ENCODE results near the gene DERL3. TPM values are rescaled to one million over a fixed set of nuclear protein-coding genes. Genes with fewer than 3 reads are reported as not detected.

The DERL3 gene
- total RNA-seq, 2 experiments from 2014 or later, result 5.4 to 7.6 TPM

DNA sequence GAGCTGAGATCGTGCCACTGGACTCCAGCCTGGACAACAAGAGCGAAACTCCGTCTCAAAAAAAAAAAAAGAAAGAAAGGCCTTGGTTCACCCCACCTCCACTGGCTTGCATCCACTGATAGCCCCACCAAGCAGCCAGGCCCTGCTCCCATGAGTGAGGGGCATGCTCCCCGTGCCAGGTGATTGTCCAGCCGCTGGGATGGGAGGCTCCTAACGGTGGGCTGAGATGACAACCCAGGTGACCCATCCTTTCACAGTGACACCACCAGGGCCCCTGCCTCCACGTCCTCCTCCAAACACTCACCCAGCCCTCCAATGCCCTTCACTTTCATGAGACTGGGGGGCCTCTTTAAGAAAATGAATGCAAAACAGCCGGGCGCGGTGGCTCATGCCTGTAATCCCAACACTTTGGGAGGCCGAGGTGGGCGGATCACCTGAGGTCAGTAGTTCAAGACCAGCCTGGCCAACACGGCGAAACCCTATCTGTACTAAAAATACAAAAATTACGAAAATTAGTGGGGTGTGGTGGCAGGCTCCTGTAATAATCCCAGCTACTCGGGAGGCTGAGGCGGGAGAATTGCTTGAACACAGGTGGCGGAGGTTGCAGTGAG is 8.6 kb upstream of the DERL3 start:
- CTCF ChIA-PET, result interaction anchor here (6.1 kb wide), 1 partner anchor 78 kb away, joined by 48 read pairs; the partner anchor contains the start of gene CHCHD10
- POLR2A ChIA-PET, result interaction anchor here (1.1 kb wide), 1 partner anchor 11 kb away, joined by 4 read pairs; no protein-coding TSS in a partner anchor
- DNase-seq (no peak), ATAC-seq (no peak)
- no peaks in the 10 kb centered on the region for H3K9me3 Mint-ChIP-seq
- intact Hi-C loops (cut with micrococcal nuclease), result loop anchor here (5.0 kb wide), 1 partner anchor 80 kb away; the partner anchor contains the start of gene CHCHD10
- peaks cover 2% of the 10 kb centered on the region for H3K27me3 Mint-ChIP-seq
- no peak overlapping the region for H3K4me3 Mint-ChIP-seq
- no peaks in the 10 kb centered on the region for H3K36me3 Mint-ChIP-seq (ENCODE audit: low read depth)
- no peak overlapping the region for H3K27ac Mint-ChIP-seq
- TF ChIP-seq, protein P1, sequence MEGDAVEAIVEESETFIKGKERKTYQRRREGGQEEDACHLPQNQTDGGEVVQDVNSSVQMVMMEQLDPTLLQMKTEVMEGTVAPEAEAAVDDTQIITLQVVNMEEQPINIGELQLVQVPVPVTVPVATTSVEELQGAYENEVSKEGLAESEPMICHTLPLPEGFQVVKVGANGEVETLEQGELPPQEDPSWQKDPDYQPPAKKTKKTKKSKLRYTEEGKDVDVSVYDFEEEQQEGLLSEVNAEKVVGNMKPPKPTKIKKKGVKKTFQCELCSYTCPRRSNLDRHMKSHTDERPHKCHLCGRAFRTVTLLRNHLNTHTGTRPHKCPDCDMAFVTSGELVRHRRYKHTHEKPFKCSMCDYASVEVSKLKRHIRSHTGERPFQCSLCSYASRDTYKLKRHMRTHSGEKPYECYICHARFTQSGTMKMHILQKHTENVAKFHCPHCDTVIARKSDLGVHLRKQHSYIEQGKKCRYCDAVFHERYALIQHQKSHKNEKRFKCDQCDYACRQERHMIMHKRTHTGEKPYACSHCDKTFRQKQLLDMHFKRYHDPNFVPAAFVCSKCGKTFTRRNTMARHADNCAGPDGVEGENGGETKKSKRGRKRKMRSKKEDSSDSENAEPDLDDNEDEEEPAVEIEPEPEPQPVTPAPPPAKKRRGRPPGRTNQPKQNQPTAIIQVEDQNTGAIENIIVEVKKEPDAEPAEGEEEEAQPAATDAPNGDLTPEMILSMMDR (IDR thresholded peaks at IDR 0.05), result no peak
- peaks cover 7% of the 10 kb centered on the region for H3K4me1 Mint-ChIP-seq (ENCODE audit: low read depth)

DNA sequence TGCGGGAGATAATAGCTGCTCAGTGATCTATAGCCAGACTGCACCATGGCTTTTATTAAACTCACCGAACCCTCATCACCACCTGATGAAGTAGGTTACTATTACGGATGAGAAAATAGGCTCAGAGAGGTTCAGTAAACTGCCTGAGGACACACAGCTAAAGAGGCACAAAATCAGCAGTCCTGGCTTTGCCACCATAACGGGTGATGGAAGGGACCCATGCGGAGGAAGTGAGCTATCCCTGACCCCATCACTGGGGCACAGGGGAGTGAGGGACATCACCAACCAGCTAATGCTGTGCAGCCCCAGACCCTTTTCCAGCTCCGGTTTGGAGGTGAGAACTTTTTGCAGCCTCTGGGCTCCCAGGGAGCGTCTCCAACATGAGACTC is 7.3 kb upstream of the DERL3 start:
- H3K36me3 Mint-ChIP-seq (ENCODE audit: low read depth), result no peaks in the 10 kb centered on the region
- intact Hi-C loops (cut with micrococcal nuclease), result loop anchor here (5.0 kb wide), 1 partner anchor 79 kb away; the partner anchor contains the start of gene CHCHD10
- TF ChIP-seq, protein P1 (IDR thresholded peaks at IDR 0.05), result no peak
- CTCF ChIA-PET, result interaction anchor here (0.8 to 1.6 kb wide), 4 partner anchors 34 to 305 kb away, joined by 3 to 5 read pairs (median 4); no protein-coding TSS in a partner anchor
- H3K4me1 Mint-ChIP-seq (ENCODE audit: low read depth), result peaks cover 7% of the 10 kb centered on the region
- H3K27ac Mint-ChIP-seq, result no peak overlapping the region
- POLR2A ChIA-PET, result interaction anchor here (1.2 kb wide), 1 partner anchor 13 kb away, joined by 4 read pairs; no protein-coding TSS in a partner anchor
- no peaks in the 10 kb centered on the region for H3K9me3 Mint-ChIP-seq
- H3K27me3 Mint-ChIP-seq, result peaks cover under 1% of the 10 kb centered on the region
- no peak overlapping the region for H3K4me3 Mint-ChIP-seq
- no peak for DNase-seq
- no peak for ATAC-seq

DNA sequence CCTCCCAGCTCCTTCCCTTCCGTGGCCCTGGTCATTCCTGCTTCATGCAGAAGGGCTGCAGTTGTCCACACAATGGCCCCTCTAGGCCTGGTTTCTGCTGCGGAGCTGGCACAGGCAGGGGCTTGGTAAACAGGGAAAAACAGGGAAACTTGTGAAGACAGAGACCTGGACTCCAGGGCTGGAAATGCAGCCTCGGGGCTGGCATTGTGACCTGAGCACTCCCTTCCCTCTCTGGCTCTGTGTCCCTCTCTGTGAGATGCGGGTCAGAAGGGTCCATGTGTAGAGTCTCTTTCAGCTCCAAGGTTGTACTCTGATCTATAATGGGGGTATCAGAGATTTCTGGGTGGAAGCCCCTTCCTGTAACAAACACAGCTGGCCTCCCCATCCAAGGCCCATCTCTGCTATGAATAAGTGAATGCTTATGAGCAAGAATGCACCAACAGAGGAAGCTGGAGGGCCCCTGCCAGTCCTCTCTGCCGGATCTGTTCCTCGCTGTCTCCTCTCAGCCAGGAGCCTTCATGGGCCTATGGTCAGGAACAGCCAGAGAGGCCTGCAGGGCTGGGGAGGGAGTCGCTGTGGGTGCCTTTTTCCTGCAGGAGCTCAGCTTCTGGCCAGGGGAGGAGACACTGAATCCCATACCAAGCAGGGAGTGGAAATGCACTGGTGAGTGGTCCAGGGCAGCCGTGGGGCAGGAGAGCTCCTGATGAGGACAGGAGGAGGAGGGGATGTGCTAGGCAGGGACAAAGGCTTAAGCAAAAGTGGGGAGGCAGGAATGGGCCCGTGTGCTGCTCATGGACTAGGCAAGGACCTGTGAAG is 6.7 kb upstream of the DERL3 start:
- ChIA-PET POLR2A (interaction anchor here (1.2 to 1.3 kb wide), 2 partner anchors 13 to 46 kb away, joined by 4 read pairs; no protein-coding TSS in a partner anchor), CTCF (interaction anchor here (0.8 to 1.6 kb wide), 6 partner anchors 12 to 304 kb away, joined by 3 to 5 read pairs (median 4); partner anchors contain the start of gene SLC2A11)
- Mint-ChIP-seq H3K4me1 (ENCODE audit: low read depth) (peaks cover 7% of the 10 kb centered on the region), H3K27ac (no peak overlapping the region), H3K9me3 (no peaks in the 10 kb centered on the region), H3K27me3 (no peaks in the 10 kb centered on the region), H3K4me3 (no peak overlapping the region), H3K36me3 (ENCODE audit: low read depth) (no peaks in the 10 kb centered on the region)
- DNase-seq (no peak), ATAC-seq (no peak)
- intact Hi-C loops (cut with micrococcal nuclease), result loop anchor here (5.0 kb wide), 1 partner anchor 78 kb away; the partner anchor contains the start of gene CHCHD10
- TF ChIP-seq, protein P1 (IDR thresholded peaks at IDR 0.05), result no peak

DNA sequence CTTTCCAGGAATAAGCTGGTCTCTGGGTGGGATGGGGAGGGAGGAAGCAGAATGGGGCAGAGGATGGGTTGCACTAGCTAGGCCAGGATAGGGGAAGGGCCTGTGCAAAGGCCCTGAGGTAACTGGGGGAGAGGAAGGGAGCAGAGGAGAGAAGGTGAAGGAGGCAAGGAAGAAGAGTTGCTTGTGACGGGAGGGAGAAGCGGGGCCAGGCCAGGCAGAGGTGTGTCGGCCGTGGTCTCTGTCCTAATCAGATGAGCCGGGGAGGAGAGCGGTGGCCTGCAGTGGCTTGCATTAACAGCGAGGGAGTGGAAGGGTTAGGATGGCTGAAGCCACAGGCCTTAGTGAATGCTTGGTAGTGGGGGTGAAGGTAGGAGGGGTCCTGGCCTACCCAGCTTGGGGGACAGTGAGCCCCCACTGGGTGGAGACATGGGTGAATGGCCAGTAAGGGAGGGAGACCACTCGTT is 6.0 kb upstream of the DERL3 start:
- no peaks in the 10 kb centered on the region for H3K36me3 Mint-ChIP-seq (ENCODE audit: low read depth)
- intact Hi-C loops (cut with micrococcal nuclease), result loop anchor here (5.0 kb wide), 1 partner anchor 77 kb away; the partner anchor contains the start of gene CHCHD10

More for the DNA sequence above, 6.0 kb upstream of the DERL3 start:
- ATAC-seq, result no peak
- no peaks in the 10 kb centered on the region for H3K27me3 Mint-ChIP-seq
- CTCF ChIA-PET, result interaction anchor here (1.0 to 1.5 kb wide), 5 partner anchors 13 to 253 kb away, joined by 3 to 4 read pairs (median 3); partner anchors contain the start of genes MIF and SLC2A11
- POLR2A ChIA-PET, result interaction anchor here (1.3 kb wide), 1 partner anchor 46 kb away, joined by 4 read pairs; no protein-coding TSS in a partner anchor
- H3K4me3 Mint-ChIP-seq, result no peak overlapping the region
- H3K9me3 Mint-ChIP-seq, result no peaks in the 10 kb centered on the region
- H3K27ac Mint-ChIP-seq, result no peak overlapping the region
- peaks cover 9% of the 10 kb centered on the region for H3K4me1 Mint-ChIP-seq (ENCODE audit: low read depth)
- no peak for DNase-seq
- TF ChIP-seq, protein P1 (IDR thresholded peaks at IDR 0.05), result no peak

Measured in activated CD8-positive, alpha-beta T cell treated with anti-CD3 and anti-CD28 coated beads for 36 hours (primary cell).